ENCODE results near the gene ARL8A. TPM values are rescaled to one million over a fixed set of nuclear protein-coding genes. Genes with fewer than 3 reads are reported as not detected.

ARL8A gene
- total and polyA plus RNA-seq, 10 donors, result 16.2 to 104 (median 47.6) TPM

- TF ChIP-seq POLR2AphosphoS5 (IDR thresholded peaks at IDR 0.05) (no peak), POLR2A (IDR thresholded peaks at IDR 0.05) (no peak), CTCF (IDR thresholded peaks at IDR 0.05 in 8 of 11, conservative IDR thresholded peaks at IDR 0.05 in 3 of 11) (no peak)
- H3K4me1 ChIP-seq, result no peaks in the 10 kb centered on the region
- no peaks in the 10 kb centered on the region for H3K9me3 ChIP-seq
- no peaks in the 10 kb centered on the region for H3K36me3 ChIP-seq
- no peak overlapping the region for H3K27ac ChIP-seq
- no peaks in the 10 kb centered on the region for H3K27me3 ChIP-seq (replicated peaks in 1 of 7)
- no peak for DNase-seq
- intact Hi-C loops (cut with DNase I; ENCODE audit: low total_unique reads), result no loop called here
- 69 to 82% (median 77%) methylated on average over 4 of the region's 4 CpGs for WGBS, 5 donors
- H3K4me3 ChIP-seq, result no peak overlapping the region
Observed at GRCh38 chr1:202101184-202101583, 43.4 kb downstream of the ARL8A start.

GRCh38 chr1:202093858-202094257 lies 50.7 kb downstream of the ARL8A start:
- H3K4me3 ChIP-seq, result no peak overlapping the region
- no peak for DNase-seq
- 90 to 98% (median 94%) methylated on average over 6 of the region's 6 CpGs for WGBS, 5 donors
- TF ChIP-seq CTCF (IDR thresholded peaks at IDR 0.05 in 8 of 11, conservative IDR thresholded peaks at IDR 0.05 in 3 of 11) (no peak), POLR2AphosphoS5 (IDR thresholded peaks at IDR 0.05) (no peak), POLR2A (IDR thresholded peaks at IDR 0.05) (no peak)
- H3K36me3 ChIP-seq, result no peaks in the 10 kb centered on the region
- H3K27ac ChIP-seq, result no peak overlapping the region
- H3K4me1 ChIP-seq, result no peaks in the 10 kb centered on the region
- intact Hi-C loops (cut with DNase I; ENCODE audit: low total_unique reads), result no loop called here
- peaks cover 0 to 4% (median 0%) of the 10 kb centered on the region in 7 donors for H3K27me3 ChIP-seq (replicated peaks in 1 of 7)
- no peaks in the 10 kb centered on the region for H3K9me3 ChIP-seq

- Histone ChIP-seq H3K9me3 (no peaks in the 10 kb centered on the region), H3K36me3 (no peaks in the 10 kb centered on the region), H3K4me3 (no peak overlapping the region), H3K27me3 (replicated peaks in 1 of 7) (peaks cover 0 to 4% (median 0%) of the 10 kb centered on the region in 7 donors), H3K4me1 (no peaks in the 10 kb centered on the region), H3K27ac (no peak overlapping the region)
- DNase-seq, result no peak
- TF ChIP-seq POLR2AphosphoS5 (IDR thresholded peaks at IDR 0.05) (no peak), POLR2A (IDR thresholded peaks at IDR 0.05) (no peak), CTCF (IDR thresholded peaks at IDR 0.05 in 8 of 11, conservative IDR thresholded peaks at IDR 0.05 in 3 of 11) (no peak)
- intact Hi-C loops (cut with DNase I; ENCODE audit: low total_unique reads), result no loop called here
- WGBS, 5 donors, result 89 to 97% (median 94%) methylated on average over 3 of the region's 3 CpGs
Observed at GRCh38 chr1:202090994-202091393, 53.5 kb downstream of the ARL8A start.

GRCh38 chr1:202088206-202088605 lies 56.3 kb downstream of the ARL8A start:
- Histone ChIP-seq H3K36me3 (no peaks in the 10 kb centered on the region), H3K9me3 (no peaks in the 10 kb centered on the region), H3K4me3 (no peak overlapping the region), H3K27ac (no peak overlapping the region), H3K27me3 (replicated peaks in 1 of 7) (peaks cover 0 to 4% (median 0%) of the 10 kb centered on the region in 7 donors), H3K4me1 (no peaks in the 10 kb centered on the region)
- WGBS, 5 donors, result 72 to 85% (median 80%) methylated on average over 3 of the region's 3 CpGs
- intact Hi-C loops (cut with DNase I; ENCODE audit: low total_unique reads), result no loop called here
- no peak for DNase-seq
- no peak for TF ChIP-seq POLR2A (IDR thresholded peaks at IDR 0.05)
- no peak for TF ChIP-seq POLR2AphosphoS5 (IDR thresholded peaks at IDR 0.05)
- TF ChIP-seq CTCF (IDR thresholded peaks at IDR 0.05 in 8 of 11, conservative IDR thresholded peaks at IDR 0.05 in 3 of 11), result no peak
